ENCODE measurements around the gene NDUFB2.
"Not testable (repeated sequence)": the region's sequence is repeated elsewhere in the genome, so short reads cannot be mapped to it uniquely, and the experiment has no call there.

NDUFB2 gene

DNA sequence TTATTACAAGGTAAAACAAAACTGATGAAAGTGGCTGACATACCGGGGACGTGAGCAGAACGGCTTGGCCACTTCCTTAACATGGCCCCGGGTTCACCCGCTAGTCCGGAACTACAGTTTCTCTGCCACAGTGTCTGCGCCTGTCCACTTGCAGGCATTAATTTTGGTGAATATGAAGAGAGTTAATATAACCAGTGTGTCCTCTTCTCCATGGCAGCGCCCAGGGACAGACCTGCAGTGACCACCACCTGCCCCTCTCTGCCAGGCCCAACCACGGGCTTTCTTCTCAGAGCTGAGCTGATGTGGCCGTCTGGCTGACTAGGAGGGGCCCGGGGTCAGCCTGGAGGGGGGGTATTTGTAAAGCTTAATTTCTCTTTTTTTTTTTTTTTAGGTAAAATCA, 1.1 kb upstream of the NDUFB2 start:
- H3K27ac Mint-ChIP-seq, result peak overlapping the region; percentile 97
- H3K36me3 Mint-ChIP-seq, result peaks cover 39% of the 10 kb centered on the region
- peak overlapping the region; percentile 97 for H3K4me3 Mint-ChIP-seq
- H3K9me3 Mint-ChIP-seq, result no peaks in the 10 kb centered on the region
- H3K4me1 Mint-ChIP-seq, result peaks cover 46% of the 10 kb centered on the region
- ATAC-seq (no peak), DNase-seq (ENCODE audit: low spot score in 2 of 2) (no peak)

DNA sequence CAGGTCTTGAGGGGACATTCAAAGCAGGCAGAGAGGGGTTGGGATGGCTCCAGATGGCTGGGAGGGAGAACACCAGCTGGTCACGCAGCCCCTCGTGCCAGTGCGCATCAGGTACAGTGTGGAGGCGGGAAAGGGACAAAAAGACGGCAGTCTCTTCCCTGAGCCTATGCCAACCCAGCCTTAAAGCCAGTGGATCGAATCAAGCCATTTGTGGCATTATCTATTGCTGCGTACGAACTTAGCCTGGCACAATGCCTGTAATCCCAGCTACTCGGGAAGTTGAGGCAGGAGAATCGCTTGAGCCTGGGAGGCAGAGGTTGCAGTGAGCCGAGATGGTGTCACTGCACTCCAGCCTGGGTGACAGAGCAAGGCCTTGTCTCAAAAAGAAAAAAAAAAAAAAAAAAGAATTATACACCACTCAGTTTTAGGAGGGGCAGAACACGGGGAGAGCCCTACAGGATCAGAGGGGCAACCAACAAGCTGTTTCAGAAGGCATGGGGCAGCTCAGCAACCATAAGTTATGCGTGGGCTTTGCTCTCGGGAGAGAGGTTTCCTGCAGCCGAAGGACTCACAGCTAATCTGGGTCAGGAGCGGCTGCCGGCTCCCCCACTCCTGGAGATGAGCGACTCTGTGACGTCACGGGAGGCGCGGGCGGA, 356 bp upstream of the NDUFB2 start:
- peaks cover 46% of the 10 kb centered on the region for H3K4me1 Mint-ChIP-seq
- ATAC-seq (no peak), DNase-seq (ENCODE audit: low spot score in 2 of 2) (no peak)
- H3K36me3 Mint-ChIP-seq, result peaks cover 34% of the 10 kb centered on the region
- peak overlapping the region; percentile 97 for H3K27ac Mint-ChIP-seq
- H3K4me3 Mint-ChIP-seq, result peak overlapping the region; percentile 97
- H3K9me3 Mint-ChIP-seq, result no peaks in the 10 kb centered on the region

DNA sequence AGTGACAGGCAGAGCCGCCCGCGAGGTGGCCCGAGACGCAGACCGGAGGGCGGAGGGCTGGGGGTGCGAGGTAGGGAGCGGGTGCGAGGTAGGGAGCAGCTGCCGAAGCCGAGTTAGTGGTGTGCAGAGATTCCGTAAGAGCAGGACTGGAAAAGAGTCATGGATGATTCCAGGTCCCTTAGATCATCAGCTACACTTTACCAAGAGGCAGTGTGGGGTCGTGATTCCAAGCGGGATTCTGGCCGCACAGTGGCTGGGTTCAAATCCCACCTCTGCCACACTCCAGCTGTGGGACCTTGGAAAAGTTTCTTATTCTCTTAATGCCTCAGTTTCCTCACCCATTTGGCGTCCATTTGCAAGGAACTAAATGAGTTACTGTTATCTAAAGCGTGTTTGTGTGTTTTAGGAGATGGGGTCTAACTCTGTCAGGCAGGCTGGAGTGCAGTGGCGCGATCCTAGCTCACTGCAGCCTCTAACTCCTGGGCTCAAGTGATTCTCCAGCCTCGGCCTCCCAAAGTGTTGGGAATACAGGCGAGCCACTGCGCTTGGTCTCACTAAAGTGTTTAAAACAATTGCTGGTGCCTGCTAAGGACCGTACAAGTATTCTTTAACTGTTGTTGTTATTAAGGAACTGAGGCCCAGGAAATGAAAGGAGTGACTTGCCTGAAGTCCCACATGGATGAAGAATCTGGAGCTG, 1.1 kb downstream of the NDUFB2 start:
- H3K36me3 Mint-ChIP-seq, result peaks cover 21% of the 10 kb centered on the region
- H3K9me3 Mint-ChIP-seq, result no peaks in the 10 kb centered on the region
- DNase-seq (ENCODE audit: low spot score in 2 of 2), result no peak
- H3K27ac Mint-ChIP-seq, result peak overlapping the region; percentile 97
- peaks cover 44% of the 10 kb centered on the region for H3K4me1 Mint-ChIP-seq
- no peak for ATAC-seq
- peak overlapping the region; percentile 97 for H3K4me3 Mint-ChIP-seq

DNA sequence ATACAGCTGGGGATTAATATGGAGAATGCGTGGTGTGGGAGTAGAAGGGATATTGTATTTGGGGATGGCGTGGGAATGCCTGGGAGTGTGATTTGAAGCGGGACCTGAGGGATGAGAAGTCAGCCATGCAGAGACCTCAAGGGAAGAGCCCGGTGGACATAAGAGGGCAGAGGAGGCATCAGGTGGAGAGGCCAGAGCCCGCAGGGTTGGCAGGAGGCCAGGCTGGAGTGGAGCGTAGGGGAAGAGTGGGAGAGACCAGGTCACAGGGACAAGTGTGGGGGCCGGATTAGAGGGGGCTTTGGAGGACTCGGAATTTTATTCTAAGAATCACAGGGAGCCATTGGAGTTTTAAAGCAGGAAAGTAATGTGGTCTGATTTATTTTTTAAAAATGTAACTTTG, 2.0 kb downstream of the NDUFB2 start:
- Mint-ChIP-seq H3K9me3 (no peaks in the 10 kb centered on the region), H3K27ac (peak overlapping the region; percentile 97), H3K4me1 (peaks cover 36% of the 10 kb centered on the region), H3K4me3 (peak overlapping the region; percentile 97), H3K36me3 (peaks cover 29% of the 10 kb centered on the region)
- DNase-seq (ENCODE audit: low spot score in 2 of 2), result no peak
- no peak for ATAC-seq

DNA sequence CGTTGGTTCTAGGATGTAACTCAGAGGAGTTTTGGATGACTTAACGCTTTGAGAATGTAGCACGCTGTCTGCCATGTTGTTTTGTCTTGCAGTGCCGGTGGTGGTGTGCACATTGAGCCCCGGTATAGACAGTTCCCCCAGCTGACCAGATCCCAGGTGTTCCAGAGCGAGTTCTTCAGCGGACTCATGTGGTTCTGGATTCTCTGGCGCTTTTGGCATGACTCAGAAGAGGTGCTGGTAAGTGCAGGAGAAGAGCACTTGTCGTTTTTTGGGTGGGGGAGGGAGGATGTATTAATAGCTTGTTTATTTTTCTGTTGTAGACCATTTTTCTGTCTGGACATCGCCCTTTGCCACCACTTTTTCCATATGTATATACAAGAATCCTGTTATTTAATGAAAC, 6.3 kb downstream of the NDUFB2 start:
- DNase-seq (ENCODE audit: low spot score in 2 of 2) (no peak), ATAC-seq (no peak)
- H3K36me3 Mint-ChIP-seq, result peaks cover 53% of the 10 kb centered on the region
- H3K4me3 Mint-ChIP-seq, result no peak overlapping the region
- no peaks in the 10 kb centered on the region for H3K9me3 Mint-ChIP-seq
- H3K4me1 Mint-ChIP-seq, result peaks cover 19% of the 10 kb centered on the region
- H3K27ac Mint-ChIP-seq, result no peak overlapping the region

DNA sequence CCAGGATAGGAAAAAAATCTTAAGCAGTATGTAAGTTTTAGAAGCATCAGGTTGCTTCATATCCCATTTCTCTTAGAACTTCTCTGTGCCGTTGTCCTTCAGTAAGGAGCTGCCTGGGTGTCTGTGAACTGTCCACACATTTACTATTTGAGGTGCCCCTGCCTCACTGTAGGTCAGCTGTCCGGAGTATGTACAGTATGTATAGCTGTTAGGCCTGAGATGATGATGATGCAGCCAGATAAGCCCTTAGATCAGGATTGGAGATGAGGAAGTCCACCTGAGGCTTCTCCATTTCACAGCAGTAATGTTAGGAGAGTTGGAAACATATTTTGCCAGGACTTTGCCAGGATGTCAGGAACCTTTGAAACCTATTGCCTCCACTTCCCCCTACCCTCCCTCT, 7.7 kb downstream of the NDUFB2 start:
- no peak for ATAC-seq
- no peaks in the 10 kb centered on the region for H3K9me3 Mint-ChIP-seq
- no peak for DNase-seq (ENCODE audit: low spot score in 2 of 2)
- no peak overlapping the region for H3K27ac Mint-ChIP-seq
- H3K4me3 Mint-ChIP-seq, result no peak overlapping the region
- H3K4me1 Mint-ChIP-seq, result peaks cover 7% of the 10 kb centered on the region
- peaks cover 56% of the 10 kb centered on the region for H3K36me3 Mint-ChIP-seq

DNA sequence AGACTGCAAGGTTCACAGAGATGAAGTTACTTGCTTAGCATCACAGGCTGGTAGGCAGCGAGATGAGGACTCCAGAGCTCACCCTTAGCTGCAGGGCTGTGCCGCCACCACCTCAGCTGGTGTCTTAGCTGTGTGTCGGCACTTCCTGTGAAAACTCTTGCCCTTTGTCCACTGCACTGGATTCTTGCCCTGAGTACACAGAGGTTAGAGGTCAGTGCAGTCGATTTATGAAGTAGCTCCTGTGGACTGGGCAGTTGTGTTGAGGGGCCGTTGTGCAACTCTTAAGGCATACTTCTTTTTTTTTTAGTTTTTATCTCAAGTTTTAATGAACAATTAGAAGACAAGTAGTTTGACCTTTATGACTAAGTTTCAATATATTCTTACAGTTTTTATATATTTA, 10.6 kb downstream of the NDUFB2 start:
- peak overlapping the region; percentile 41 for H3K27ac Mint-ChIP-seq
- H3K36me3 Mint-ChIP-seq, result peaks cover 56% of the 10 kb centered on the region
- ATAC-seq, result no peak

DNA sequence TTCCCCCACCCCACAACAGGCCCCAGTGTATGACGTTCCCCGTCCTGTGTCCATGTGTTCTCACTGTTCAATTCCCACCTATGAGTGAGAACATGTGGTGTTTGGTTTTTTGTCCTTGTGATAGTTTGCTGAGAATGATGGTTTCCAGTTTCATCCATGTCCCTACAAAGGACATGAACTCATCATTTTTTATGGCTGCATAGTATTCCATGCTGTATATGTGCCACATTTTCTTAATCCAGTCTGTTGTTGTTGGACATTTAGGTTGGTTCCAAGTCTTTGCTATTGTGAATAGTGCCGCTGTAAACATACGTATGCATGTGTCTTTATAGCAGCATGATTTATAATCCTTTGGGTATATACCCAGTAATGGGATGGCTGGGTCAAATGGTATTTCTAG, 12.3 kb downstream of the NDUFB2 start:
- H3K9me3 Mint-ChIP-seq; ATAC-seq; H3K4me3 Mint-ChIP-seq; H3K4me1 Mint-ChIP-seq; H3K27ac Mint-ChIP-seq; DNase-seq (ENCODE audit: low spot score in 2 of 2): not testable (repeated sequence)
- peaks cover 43% of the 10 kb centered on the region for H3K36me3 Mint-ChIP-seq

More for the DNA sequence above, 10.6 kb downstream of the NDUFB2 start:
- H3K9me3 Mint-ChIP-seq, result peaks cover 4% of the 10 kb centered on the region
- no peak for DNase-seq (ENCODE audit: low spot score in 2 of 2)
- no peak overlapping the region for H3K4me3 Mint-ChIP-seq
- peaks cover 5% of the 10 kb centered on the region for H3K4me1 Mint-ChIP-seq

DNA sequence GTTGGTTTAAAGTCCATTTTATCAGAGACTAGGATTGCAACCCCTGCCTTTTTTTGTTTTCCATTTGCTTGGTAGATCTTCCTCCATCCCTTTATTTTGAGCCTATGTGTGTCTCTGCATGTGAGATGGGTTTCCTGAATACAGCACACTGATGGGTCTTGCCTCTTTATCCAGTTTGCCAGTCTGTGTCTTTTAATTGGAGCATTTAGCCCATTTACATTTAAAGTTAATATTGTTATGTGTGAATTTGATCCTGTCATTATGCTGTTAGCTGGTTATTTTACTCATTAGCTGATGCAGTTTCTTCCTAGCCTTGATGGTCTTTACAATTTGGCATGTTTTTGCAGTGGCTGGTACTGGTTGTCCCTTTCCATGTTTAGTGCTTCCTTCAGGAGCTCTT, 15.9 kb downstream of the NDUFB2 start:
- not testable (repeated sequence) for H3K4me3 Mint-ChIP-seq; H3K36me3 Mint-ChIP-seq; H3K9me3 Mint-ChIP-seq; H3K27ac Mint-ChIP-seq; DNase-seq (ENCODE audit: low spot score in 2 of 2); ATAC-seq
- peaks cover 11% of the 10 kb centered on the region for H3K4me1 Mint-ChIP-seq

DNA sequence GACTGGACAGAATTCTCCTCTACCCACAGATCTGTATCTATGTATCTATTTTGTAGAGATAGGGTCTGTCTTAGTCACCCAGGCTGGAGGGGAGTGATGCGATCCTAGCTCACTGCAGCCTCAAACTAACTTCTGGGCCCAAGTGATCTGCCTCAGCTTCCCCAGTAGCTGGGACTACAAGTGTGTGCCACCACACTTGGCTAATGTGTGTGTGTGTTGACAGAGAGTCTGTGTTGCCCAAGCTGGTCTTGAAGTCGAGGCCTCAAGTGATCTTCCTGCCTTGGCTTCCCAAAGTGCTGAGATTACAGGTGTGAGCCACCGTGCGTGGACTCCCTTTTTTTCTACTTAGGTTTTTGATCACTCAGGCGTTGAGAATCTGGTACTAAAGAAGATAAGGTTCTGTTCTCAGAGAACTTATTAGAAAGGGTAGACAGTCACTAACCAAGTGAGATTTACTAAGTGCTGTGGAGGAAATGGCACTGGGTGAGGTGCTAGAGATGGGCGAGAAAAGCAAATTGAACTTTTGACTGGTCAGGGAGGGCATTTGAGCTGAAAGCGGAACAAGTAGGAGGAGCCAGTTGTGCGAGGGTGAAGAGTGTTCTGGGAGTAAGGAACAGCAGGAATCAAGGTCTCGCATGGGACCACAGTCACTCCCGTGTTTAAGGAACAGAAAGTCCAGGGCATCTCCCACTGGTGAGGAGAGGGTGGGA, 18.0 kb downstream of the NDUFB2 start:
- ATAC-seq (no peak), DNase-seq (ENCODE audit: low spot score in 2 of 2) (no peak)
- H3K27ac Mint-ChIP-seq, result peak overlapping the region; percentile 16
- H3K4me1 Mint-ChIP-seq, result peaks cover 11% of the 10 kb centered on the region
- peaks cover 4% of the 10 kb centered on the region for H3K9me3 Mint-ChIP-seq
- H3K4me3 Mint-ChIP-seq, result no peak overlapping the region
- no peaks in the 10 kb centered on the region for H3K36me3 Mint-ChIP-seq

DNA sequence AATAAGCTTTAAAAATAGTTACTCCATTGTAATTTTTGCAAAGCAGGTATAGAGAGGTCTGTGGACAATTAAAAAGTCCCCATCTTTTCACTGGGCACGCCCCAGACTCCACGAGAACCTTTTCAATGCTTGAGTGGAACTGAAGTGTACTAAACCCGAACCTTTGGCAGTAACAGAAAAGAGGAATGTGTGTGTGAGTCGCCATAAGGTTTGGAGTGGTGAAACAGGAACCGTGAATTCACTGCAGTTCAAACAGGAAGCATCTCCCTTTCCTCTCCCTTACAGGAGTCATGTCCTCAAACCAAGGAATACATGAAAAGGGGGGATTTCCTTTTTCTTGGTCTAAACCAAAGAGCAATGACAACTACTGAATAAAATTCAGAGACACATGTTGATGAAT, 23.2 kb downstream of the NDUFB2 start:
- no peaks in the 10 kb centered on the region for H3K36me3 Mint-ChIP-seq
- H3K4me1 Mint-ChIP-seq, result peaks cover 10% of the 10 kb centered on the region
- H3K4me3 Mint-ChIP-seq, result no peak overlapping the region
- no peak overlapping the region for H3K27ac Mint-ChIP-seq
- ATAC-seq, result no peak
- H3K9me3 Mint-ChIP-seq, result no peaks in the 10 kb centered on the region
- DNase-seq (ENCODE audit: low spot score in 2 of 2), result no peak

DNA sequence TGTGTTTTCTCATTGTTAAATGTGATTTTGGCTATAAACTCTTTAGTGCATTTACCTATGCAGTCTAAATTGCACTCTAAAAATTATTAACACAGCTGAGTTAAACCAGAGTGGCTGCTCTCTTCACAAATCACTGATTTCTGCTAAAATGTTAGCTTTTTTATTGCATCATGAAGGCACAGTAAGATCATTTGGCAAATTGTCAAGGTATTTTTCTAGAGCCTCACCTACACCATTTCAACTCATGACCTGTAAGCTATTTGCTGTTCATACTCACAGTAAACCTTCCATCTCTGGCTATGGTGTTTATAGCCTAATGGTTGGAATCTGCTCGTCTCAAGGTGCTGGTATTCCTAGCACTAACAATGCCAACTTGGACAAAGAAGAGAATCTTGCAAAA, 25.7 kb downstream of the NDUFB2 start:
- no peak overlapping the region for H3K4me3 Mint-ChIP-seq
- no peak for DNase-seq (ENCODE audit: low spot score in 2 of 2)
- ATAC-seq, result no peak
- peaks cover 8% of the 10 kb centered on the region for H3K4me1 Mint-ChIP-seq
- H3K36me3 Mint-ChIP-seq, result peaks cover 11% of the 10 kb centered on the region
- no peaks in the 10 kb centered on the region for H3K9me3 Mint-ChIP-seq
- no peak overlapping the region for H3K27ac Mint-ChIP-seq

DNA sequence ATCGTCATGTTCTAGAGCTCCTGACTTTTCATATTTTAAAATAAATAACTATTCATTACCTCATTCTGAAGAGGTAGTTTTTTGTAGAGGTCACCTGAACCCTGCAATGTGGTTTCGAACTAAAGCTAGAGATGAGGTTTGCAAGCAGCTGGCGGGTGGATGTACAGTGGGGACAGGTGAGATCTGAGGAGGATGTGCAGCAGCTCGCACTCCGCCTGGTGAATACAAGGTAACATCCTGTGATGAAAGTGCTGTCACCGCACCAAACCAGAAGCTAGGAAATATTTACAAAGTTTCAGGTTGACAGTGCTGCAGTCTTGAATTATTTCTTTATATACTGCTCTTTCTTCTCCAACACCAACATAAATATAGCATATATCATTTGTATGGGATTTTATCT, 26.5 kb downstream of the NDUFB2 start:
- DNase-seq (ENCODE audit: low spot score in 2 of 2) (no peak), ATAC-seq (peak; percentile 55)
- Mint-ChIP-seq H3K4me3 (no peak overlapping the region), H3K27ac (peak overlapping the region; percentile 20), H3K4me1 (peaks cover 8% of the 10 kb centered on the region), H3K9me3 (no peaks in the 10 kb centered on the region), H3K36me3 (peaks cover 11% of the 10 kb centered on the region)

DNA sequence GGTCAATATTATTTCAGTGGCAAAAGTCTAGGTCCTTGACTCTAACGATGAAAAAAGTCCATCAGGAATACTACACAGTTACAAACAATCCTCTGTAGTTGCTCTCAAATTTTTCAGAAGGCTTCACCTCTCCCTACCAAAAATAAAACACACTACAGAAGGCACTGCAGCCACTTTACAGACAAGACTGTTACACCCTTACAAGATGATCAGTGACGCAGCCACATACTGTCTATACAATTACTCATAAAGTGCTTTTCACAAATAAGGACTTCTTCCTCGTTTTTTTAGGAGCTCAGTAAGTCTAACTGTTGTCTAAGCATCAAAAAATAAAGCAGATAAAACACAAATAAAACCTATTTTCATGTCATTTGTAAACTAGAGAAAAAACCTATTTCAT, 27.1 kb downstream of the NDUFB2 start:
- peaks cover 8% of the 10 kb centered on the region for H3K4me1 Mint-ChIP-seq
- DNase-seq (ENCODE audit: low spot score in 2 of 2), result no peak
- ATAC-seq, result no peak
- no peaks in the 10 kb centered on the region for H3K9me3 Mint-ChIP-seq
- H3K4me3 Mint-ChIP-seq, result no peak overlapping the region
- peak overlapping the region; percentile 20 for H3K27ac Mint-ChIP-seq
- peaks cover 12% of the 10 kb centered on the region for H3K36me3 Mint-ChIP-seq

DNA sequence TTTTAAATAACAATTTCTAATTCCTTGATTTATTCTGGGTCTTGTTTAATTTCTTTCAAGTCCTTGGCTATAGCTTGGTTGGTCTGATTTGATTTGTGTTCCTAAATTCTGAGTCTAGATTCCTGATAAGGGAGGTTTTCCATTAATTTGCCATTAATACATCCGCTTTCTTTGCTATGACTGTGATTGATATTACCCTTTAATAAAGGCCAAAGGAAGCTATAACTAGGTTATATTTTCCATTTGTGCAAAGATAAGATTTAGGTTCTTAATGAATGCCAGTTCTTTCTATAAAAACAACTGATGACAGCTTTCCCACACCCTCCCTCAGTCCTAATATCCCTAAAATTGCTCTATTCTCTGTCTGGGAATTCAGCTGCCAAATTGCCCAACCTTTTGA, 28.2 kb downstream of the NDUFB2 start:
- H3K27ac Mint-ChIP-seq, result no peak overlapping the region
- peaks cover 8% of the 10 kb centered on the region for H3K4me1 Mint-ChIP-seq
- peaks cover 24% of the 10 kb centered on the region for H3K36me3 Mint-ChIP-seq
- DNase-seq (ENCODE audit: low spot score in 2 of 2) (no peak), ATAC-seq (no peak)
- no peak overlapping the region for H3K4me3 Mint-ChIP-seq
- no peaks in the 10 kb centered on the region for H3K9me3 Mint-ChIP-seq

DNA sequence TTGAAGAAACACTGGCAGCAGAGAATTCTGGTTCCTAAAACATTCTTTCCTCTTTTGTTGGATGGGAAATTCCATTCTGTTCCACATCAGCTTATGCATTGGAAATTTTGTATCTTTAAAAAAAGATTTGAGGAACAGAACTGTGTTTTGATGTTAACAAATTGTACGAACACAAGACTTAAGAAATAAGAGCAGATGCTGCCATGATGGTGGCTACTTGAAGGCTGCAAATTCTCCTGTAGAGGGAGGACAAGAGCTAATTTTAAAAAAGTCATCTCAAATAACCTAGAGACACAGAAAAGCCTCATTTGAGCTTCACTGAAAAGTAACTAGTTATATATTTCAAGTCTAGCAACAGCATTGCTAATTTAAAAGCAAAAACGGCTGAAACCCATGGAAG, 29.8 kb downstream of the NDUFB2 start:
- Mint-ChIP-seq H3K9me3 (no peaks in the 10 kb centered on the region), H3K4me3 (no peak overlapping the region), H3K36me3 (peaks cover 39% of the 10 kb centered on the region), H3K4me1 (peaks cover 8% of the 10 kb centered on the region), H3K27ac (no peak overlapping the region)
- no peak for DNase-seq (ENCODE audit: low spot score in 2 of 2)
- no peak for ATAC-seq

Data from stimulated activated effector memory CD8-positive, alpha-beta T cell treated with anti-CD3 and anti-CD28 coated beads, Interleukin-12 subunit alpha, Interleukin-12 subunit beta, amount 100 ng/mL, for 72 hours (primary cell).